ENCODE data around the gene TULP3.

The TULP3 gene

DNA sequence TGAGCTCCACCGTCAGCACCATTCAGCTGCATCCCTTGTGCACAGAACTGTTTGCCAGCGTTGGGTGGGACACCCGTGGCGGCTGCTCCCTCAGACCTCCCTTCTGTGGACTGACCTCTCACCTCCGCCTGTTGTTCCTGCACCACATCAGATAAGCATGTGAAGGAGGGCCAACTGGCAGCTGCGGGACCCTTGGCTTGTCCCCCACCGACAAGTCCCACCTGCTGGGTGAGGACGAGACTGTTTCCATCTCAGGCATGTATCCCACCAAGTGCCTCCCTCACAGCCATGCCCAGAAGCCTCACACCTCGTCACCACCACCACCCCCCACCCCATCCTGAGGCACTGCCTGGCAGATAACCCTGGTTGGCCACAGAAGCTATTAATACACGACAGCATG lies 49.9 kb downstream of the TULP3 start (continued):
- TF ChIP-seq, protein P1, sequence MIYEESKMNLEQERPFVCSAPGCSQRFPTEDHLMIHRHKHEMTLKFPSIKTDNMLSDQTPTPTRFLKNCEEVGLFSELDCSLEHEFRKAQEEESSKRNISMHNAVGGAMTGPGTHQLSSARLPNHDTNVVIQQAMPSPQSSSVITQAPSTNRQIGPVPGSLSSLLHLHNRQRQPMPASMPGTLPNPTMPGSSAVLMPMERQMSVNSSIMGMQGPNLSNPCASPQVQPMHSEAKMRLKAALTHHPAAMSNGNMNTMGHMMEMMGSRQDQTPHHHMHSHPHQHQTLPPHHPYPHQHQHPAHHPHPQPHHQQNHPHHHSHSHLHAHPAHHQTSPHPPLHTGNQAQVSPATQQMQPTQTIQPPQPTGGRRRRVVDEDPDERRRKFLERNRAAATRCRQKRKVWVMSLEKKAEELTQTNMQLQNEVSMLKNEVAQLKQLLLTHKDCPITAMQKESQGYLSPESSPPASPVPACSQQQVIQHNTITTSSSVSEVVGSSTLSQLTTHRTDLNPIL (CRISPR knock-in tag; IDR thresholded peaks at IDR 0.05; ENCODE audit: low read depth), result no peak

DNA sequence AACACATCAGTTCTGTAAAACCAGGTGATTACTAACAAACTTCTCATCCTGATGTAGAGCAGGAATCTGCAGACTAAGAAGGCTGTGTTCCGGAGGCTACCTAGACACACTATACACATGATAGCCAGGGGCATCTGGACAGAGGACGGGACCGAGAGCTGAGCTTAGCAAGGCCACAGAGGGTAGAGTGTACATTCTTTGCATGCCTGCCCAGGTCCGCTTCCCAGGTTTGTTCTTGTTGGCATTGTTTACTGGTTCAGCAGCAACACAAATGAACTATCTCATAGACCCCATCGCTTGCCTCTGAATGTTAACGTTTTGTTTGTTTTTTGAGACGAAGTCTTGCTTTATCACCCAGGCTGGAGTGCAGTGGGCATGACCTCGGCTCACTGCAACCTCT lies 50.8 kb downstream of the TULP3 start:
- TF ChIP-seq, protein P2, sequence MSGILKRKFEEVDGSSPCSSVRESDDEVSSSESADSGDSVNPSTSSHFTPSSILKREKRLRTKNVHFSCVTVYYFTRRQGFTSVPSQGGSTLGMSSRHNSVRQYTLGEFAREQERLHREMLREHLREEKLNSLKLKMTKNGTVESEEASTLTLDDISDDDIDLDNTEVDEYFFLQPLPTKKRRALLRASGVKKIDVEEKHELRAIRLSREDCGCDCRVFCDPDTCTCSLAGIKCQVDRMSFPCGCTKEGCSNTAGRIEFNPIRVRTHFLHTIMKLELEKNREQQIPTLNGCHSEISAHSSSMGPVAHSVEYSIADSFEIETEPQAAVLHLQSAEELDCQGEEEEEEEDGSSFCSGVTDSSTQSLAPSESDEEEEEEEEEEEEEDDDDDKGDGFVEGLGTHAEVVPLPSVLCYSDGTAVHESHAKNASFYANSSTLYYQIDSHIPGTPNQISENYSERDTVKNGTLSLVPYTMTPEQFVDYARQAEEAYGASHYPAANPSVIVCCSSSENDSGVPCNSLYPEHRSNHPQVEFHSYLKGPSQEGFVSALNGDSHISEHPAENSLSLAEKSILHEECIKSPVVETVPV (CRISPR knock-in tag; IDR thresholded peaks at IDR 0.05), result no peak
- TF ChIP-seq CSDC2 (CRISPR knock-in tag; IDR thresholded peaks at IDR 0.05), result no peak
- no peak for TF ChIP-seq GLIS3 (CRISPR knock-in tag; IDR thresholded peaks at IDR 0.05)
- no peak for TF ChIP-seq BACH2 (CRISPR knock-in tag; IDR thresholded peaks at IDR 0.05; ENCODE audit: borderline replicate concordance)
- no peak for TF ChIP-seq ZFP3 (CRISPR knock-in tag; IDR thresholded peaks at IDR 0.05)
- TF ChIP-seq, protein P1 (CRISPR knock-in tag; IDR thresholded peaks at IDR 0.05; ENCODE audit: low read depth), result no peak
- TF ChIP-seq SNAI2 (CRISPR knock-in tag; IDR thresholded peaks at IDR 0.05), result no peak
- TF ChIP-seq ESRRG (CRISPR knock-in tag; IDR thresholded peaks at IDR 0.05), result no peak
- no peak for TF ChIP-seq ISL1 (CRISPR knock-in tag; IDR thresholded peaks at IDR 0.05)
- no peak for TF ChIP-seq ZC3H10 (CRISPR knock-in tag; IDR thresholded peaks at IDR 0.05)
- TF ChIP-seq OSR1 (CRISPR knock-in tag; IDR thresholded peaks at IDR 0.05), result no peak
- no peak for TF ChIP-seq ZNF8 (CRISPR knock-in tag; IDR thresholded peaks at IDR 0.05)
- TF ChIP-seq, protein P3, sequence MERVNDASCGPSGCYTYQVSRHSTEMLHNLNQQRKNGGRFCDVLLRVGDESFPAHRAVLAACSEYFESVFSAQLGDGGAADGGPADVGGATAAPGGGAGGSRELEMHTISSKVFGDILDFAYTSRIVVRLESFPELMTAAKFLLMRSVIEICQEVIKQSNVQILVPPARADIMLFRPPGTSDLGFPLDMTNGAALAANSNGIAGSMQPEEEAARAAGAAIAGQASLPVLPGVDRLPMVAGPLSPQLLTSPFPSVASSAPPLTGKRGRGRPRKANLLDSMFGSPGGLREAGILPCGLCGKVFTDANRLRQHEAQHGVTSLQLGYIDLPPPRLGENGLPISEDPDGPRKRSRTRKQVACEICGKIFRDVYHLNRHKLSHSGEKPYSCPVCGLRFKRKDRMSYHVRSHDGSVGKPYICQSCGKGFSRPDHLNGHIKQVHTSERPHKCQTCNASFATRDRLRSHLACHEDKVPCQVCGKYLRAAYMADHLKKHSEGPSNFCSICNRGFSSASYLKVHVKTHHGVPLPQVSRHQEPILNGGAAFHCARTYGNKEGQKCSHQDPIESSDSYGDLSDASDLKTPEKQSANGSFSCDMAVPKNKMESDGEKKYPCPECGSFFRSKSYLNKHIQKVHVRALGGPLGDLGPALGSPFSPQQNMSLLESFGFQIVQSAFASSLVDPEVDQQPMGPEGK (CRISPR knock-in tag; IDR thresholded peaks at IDR 0.05; ENCODE audit: borderline replicate concordance), result no peak
- TF ChIP-seq ZNF565 (CRISPR knock-in tag; conservative IDR thresholded peaks at IDR 0.05; ENCODE audit: low read depth), result no peak
- no peak for TF ChIP-seq ARNTL (CRISPR knock-in tag; IDR thresholded peaks at IDR 0.05; ENCODE audit: borderline replicate concordance, low read depth)
- no peak for TF ChIP-seq ZFP30 (CRISPR knock-in tag; IDR thresholded peaks at IDR 0.05)
- no peak for TF ChIP-seq RARB (CRISPR knock-in tag; IDR thresholded peaks at IDR 0.05)
- TF ChIP-seq, protein P4, sequence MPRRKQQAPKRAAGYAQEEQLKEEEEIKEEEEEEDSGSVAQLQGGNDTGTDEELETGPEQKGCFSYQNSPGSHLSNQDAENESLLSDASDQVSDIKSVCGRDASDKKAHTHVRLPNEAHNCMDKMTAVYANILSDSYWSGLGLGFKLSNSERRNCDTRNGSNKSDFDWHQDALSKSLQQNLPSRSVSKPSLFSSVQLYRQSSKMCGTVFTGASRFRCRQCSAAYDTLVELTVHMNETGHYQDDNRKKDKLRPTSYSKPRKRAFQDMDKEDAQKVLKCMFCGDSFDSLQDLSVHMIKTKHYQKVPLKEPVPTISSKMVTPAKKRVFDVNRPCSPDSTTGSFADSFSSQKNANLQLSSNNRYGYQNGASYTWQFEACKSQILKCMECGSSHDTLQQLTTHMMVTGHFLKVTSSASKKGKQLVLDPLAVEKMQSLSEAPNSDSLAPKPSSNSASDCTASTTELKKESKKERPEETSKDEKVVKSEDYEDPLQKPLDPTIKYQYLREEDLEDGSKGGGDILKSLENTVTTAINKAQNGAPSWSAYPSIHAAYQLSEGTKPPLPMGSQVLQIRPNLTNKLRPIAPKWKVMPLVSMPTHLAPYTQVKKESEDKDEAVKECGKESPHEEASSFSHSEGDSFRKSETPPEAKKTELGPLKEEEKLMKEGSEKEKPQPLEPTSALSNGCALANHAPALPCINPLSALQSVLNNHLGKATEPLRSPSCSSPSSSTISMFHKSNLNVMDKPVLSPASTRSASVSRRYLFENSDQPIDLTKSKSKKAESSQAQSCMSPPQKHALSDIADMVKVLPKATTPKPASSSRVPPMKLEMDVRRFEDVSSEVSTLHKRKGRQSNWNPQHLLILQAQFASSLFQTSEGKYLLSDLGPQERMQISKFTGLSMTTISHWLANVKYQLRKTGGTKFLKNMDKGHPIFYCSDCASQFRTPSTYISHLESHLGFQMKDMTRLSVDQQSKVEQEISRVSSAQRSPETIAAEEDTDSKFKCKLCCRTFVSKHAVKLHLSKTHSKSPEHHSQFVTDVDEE (CRISPR knock-in tag; IDR thresholded peaks at IDR 0.05), result no peak
- no peak for TF ChIP-seq PPARA (CRISPR knock-in tag; IDR thresholded peaks at IDR 0.05; ENCODE audit: borderline replicate concordance)

DNA sequence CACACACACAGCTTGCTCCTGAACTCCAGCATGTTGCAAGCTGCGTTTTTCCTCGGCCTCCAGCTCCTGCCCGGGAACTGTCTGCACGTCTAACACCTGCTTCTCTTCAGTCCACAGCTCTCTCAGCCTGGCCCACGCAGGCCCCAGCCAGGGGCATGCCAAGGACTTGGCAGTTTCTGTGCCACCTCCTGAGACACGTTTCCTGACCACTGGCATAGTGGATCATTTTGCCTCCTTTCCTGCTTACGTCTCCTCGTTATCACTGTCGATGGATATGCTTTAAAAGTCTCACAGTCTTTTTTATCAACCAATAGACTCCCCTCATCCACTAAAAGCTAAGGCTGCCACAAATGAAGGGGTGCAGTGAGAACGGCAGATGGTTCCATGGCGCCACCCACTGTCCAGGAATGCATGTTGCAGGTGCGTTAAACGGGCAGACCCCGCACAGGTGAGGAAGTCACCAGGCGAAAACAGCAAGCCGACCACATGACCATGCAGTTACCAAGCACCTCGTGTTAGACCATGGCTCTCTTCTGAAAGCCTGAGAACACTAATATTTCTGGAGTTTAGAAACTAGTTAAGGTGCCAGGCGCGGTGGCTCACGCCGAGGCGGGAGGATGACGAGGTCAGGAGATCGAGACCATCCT lies 53.8 kb downstream of the TULP3 start:
- TF ChIP-seq, protein P1 (CRISPR knock-in tag; IDR thresholded peaks at IDR 0.05; ENCODE audit: low read depth), result no peak
- TF ChIP-seq ISL1 (CRISPR knock-in tag; IDR thresholded peaks at IDR 0.05) (no peak), TOX (CRISPR knock-in tag; IDR thresholded peaks at IDR 0.05; ENCODE audit: borderline replicate concordance) (no peak), ZC3H10 (CRISPR knock-in tag; IDR thresholded peaks at IDR 0.05) (no peak), ZNF565 (CRISPR knock-in tag; conservative IDR thresholded peaks at IDR 0.05; ENCODE audit: low read depth) (no peak), ZFP3 (CRISPR knock-in tag; IDR thresholded peaks at IDR 0.05) (no peak), ZNF8 (CRISPR knock-in tag; IDR thresholded peaks at IDR 0.05) (no peak), GLIS3 (CRISPR knock-in tag; IDR thresholded peaks at IDR 0.05) (no peak), CSDC2 (CRISPR knock-in tag; IDR thresholded peaks at IDR 0.05) (no peak), ZFP30 (CRISPR knock-in tag; IDR thresholded peaks at IDR 0.05) (no peak)
- TF ChIP-seq, protein P4 (CRISPR knock-in tag; IDR thresholded peaks at IDR 0.05), result no peak
- ATAC-seq, result peak; percentile 76

More for the DNA sequence above, 50.8 kb downstream of the TULP3 start:
- ATAC-seq, result no peak

Data from SK-N-SH treated with all-trans-retinoic acid at 6 μM for 48 hours (cell line).